Cortex of kidney (tissue), 1 donor: Measurements from ENCODE around the gene RBKS.

Source experiments
- DNase-seq: peaks from one replicate; lab custom pipeline; 2025; lab: John Stamatoyannopoulos, UW

Gene RBKS

GRCh38 chr2:27831279-27832050 lies 58.7 kb downstream of the RBKS start:
- no peak for DNase-seq

- DNase-seq: no peak
These were observed 59.5 kb downstream of the RBKS start for GRCh38 chr2:27830656-27831055.

GRCh38 chr2:27829791-27830190 lies 60.4 kb downstream of the RBKS start:
- no peak for DNase-seq

GRCh38 chr2:27828305-27828704 lies 61.9 kb downstream of the RBKS start:
- no peak for DNase-seq

- no peak for DNase-seq
These were observed 65.8 kb downstream of the RBKS start for GRCh38 chr2:27824401-27824800.

GRCh38 chr2:27823569-27823968 lies 66.6 kb downstream of the RBKS start:
- DNase-seq: no peak

GRCh38 chr2:27823135-27823534 lies 67.1 kb downstream of the RBKS start:
- no peak for DNase-seq

GRCh38 chr2:27822049-27822448 lies 68.1 kb downstream of the RBKS start:
- DNase-seq: no peak

- no peak for DNase-seq
These were observed 74.2 kb downstream of the RBKS start for GRCh38 chr2:27815860-27816438.

GRCh38 chr2:27814758-27815157 lies 75.4 kb downstream of the RBKS start:
- DNase-seq: no peak

GRCh38 chr2:27811768-27812167 lies 78.4 kb downstream of the RBKS start:
- DNase-seq: no peak

GRCh38 chr2:27810455-27810854 lies 79.7 kb downstream of the RBKS start:
- no peak for DNase-seq

GRCh38 chr2:27809761-27810241 lies 80.4 kb downstream of the RBKS start:
- no peak for DNase-seq

GRCh38 chr2:27808984-27809383 lies 81.2 kb downstream of the RBKS start:
- DNase-seq: no peak

GRCh38 chr2:27808418-27808817 lies 81.8 kb downstream of the RBKS start:
- no peak for DNase-seq

GRCh38 chr2:27807476-27807875 lies 82.7 kb downstream of the RBKS start:
- no peak for DNase-seq

- DNase-seq: no peak
These were observed 83.7 kb downstream of the RBKS start for GRCh38 chr2:27806311-27807059.

GRCh38 chr2:27805180-27805579 lies 85.0 kb downstream of the RBKS start:
- no peak for DNase-seq

- DNase-seq: no peak
These were observed 86.0 kb downstream of the RBKS start for GRCh38 chr2:27804146-27804545.

- no peak for DNase-seq
These were observed 87.1 kb downstream of the RBKS start for GRCh38 chr2:27803046-27803445.

GRCh38 chr2:27802547-27802946 lies 87.6 kb downstream of the RBKS start:
- DNase-seq: no peak

GRCh38 chr2:27800856-27801255 lies 89.3 kb downstream of the RBKS start:
- DNase-seq: no peak

- DNase-seq: no peak
These were observed 90.6 kb downstream of the RBKS start for GRCh38 chr2:27799646-27800010.
